Panc1 (cell line): ENCODE data around the gene LRP1B. TPM values are rescaled to one million over a fixed set of nuclear protein-coding genes. Genes with fewer than 3 reads are reported as not detected.

ENCODE experiments used
- ATAC-seq: fragments of 200-7000 bp; cut with Tn5 transposase; 2 replicates; pipeline ENCODE4 v1.9.1; 2020; ENCODE audit warnings: mild to moderate bottlenecking, moderate library complexity
- BruUV-seq: library from RNA; stranded (reverse); fragments of 400-500 nt; replicated peaks from 2 replicates; lab custom pipeline; 2021; lab: Mats Ljungman, UMichigan
- CTCF ChIA-PET: fragments of 300-600 bp; sonication (Branson Sonifier 250); formaldehyde crosslinking; loops from one replicate; lab custom pipeline; 2022; ENCODE audit warnings: antibody characterized with exemption; lab: Charles Lee
- POLR2A ChIA-PET: fragments of 300-600 bp; sonication (Branson Sonifier 250); formaldehyde crosslinking; loops from one replicate; lab custom pipeline; 2022; ENCODE audit warnings: antibody characterized with exemption; lab: Charles Lee
- DNase-seq: peaks from one replicate; pipeline ENCODE4 v3.0.0-alpha.2; 2010; ENCODE audit warnings: low read depth, low spot score
- H3K27ac ChIP-seq: 2 replicates; pipeline ENCODE4 v1.5.1; 2011; ENCODE audit warnings: mild to moderate bottlenecking, low read length, inconsistent platforms
- H3K27me3 ChIP-seq: fragments of 200-500 bp; sonication (Bioruptor generic); 2 replicates; pipeline ENCODE4 v1.6.0; 2014; ENCODE audit warnings: low read length, inconsistent platforms; ENCODE audit not compliant: control insufficient read depth, insufficient read depth
- H3K36me3 ChIP-seq: fragments of 200-500 bp; sonication (Bioruptor generic); 2 replicates; pipeline ENCODE4 v1.5.1; 2014; ENCODE audit warnings: inconsistent platforms, mild to moderate bottlenecking, low read length, moderate library complexity; ENCODE audit not compliant: control insufficient read depth, insufficient read depth
- H3K4me1 ChIP-seq: 2 replicates; pipeline ENCODE4 v1.5.1; 2011; ENCODE audit warnings: inconsistent platforms, mild to moderate bottlenecking, low read length, moderate library complexity; ENCODE audit not compliant: control insufficient read depth, insufficient read depth
- H3K4me3 ChIP-seq, 2 experiments: 2 replicates each; pipeline ENCODE4 v1.5.1; 2011 to 2012; ENCODE audit warnings: low read depth in 2 of 2, low read length in 2 of 2, mild to moderate bottlenecking in 2 of 2, inconsistent platforms in 1 of 2, moderate library complexity in 1 of 2
- H3K9me3 ChIP-seq: fragments of 200-500 bp; sonication (Bioruptor generic); 2 replicates; pipeline ENCODE4 v1.5.1; 2014; ENCODE audit warnings: low read depth, mild to moderate bottlenecking, inconsistent platforms, low read length, moderate library complexity; ENCODE audit not compliant: control insufficient read depth, insufficient read depth
- POLR2AphosphoS5 ChIP-seq: IDR thresholded peaks from 2 replicates; pipeline ENCODE4 v1.6.1; 2012; ENCODE audit warnings: mild to moderate bottlenecking, low read depth, low read length, moderate library complexity
- SIN3A ChIP-seq: IDR thresholded peaks from 2 replicates; pipeline ENCODE4 v1.6.1; 2012; ENCODE audit warnings: low read depth, mild to moderate bottlenecking, low read length, moderate library complexity, borderline replicate concordance; ENCODE audit not compliant: insufficient read depth
- TCF7L2 ChIP-seq: IDR thresholded peaks from 2 replicates; pipeline ENCODE4 v1.6.1; 2011; ENCODE audit warnings: mild to moderate bottlenecking, low read depth, low read length, inconsistent platforms
- in situ Hi-C: cut with HindIII; loops from 2 replicates; pipeline ENCODE4 v1.10.0; 2016; ENCODE audit warnings: low sequenced_read_pairs, low pct_unique_long_range_greater_than_20kb
- intact Hi-C: fragments of 100-400 bp; cut with micrococcal nuclease; formaldehyde crosslinking; loops from one replicate; pipeline ENCODE4 v1.10.0; 2022; ENCODE audit not compliant: unreplicated experiment
- total RNA-seq: library from RNA; stranded (reverse); gene quantifications from one replicate; pipeline ENCODE4 v1.2.1, GENCODE V29; 2021; ENCODE audit not compliant: unreplicated experiment
- TF ChIP-seq, protein P1 (sequence below), 2 experiments: IDR thresholded peaks; 2 replicates each; pipeline ENCODE4 v1.6.1; 2011 to 2012; ENCODE audit warnings: low read depth in 2 of 2, control low read depth in 1 of 2, low read length in 1 of 2, mild to moderate bottlenecking in 1 of 2, moderate library complexity in 1 of 2; ENCODE audit not compliant: insufficient read depth in 1 of 2
- TF ChIP-seq, protein P2 (sequence below): fragments of 450-650 bp; IDR thresholded peaks from 2 replicates; pipeline ENCODE4 v1.5.1; 2017; ENCODE audit warnings: mild to moderate bottlenecking

LRP1B gene
- total RNA-seq, 1 experiment from 2014 or later = 0.54 TPM

DNA sequence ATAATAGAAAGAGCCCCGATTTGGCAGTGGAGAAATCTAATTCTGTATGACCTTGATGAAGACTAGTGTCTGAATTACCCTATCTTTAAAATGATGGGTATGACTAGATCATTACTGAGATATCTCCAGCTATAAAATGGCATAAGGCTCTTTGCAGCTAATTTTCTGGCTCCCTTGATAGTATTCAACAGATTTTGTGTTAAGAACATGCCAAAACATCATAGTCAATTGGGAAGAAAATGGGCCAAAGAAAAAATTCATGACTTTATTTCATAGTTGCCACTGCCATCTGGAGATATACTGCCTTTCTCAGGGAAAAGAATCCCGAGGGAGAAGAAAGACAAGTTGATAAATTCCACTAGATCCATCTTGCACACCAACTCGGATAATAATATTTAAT, 1618.7 kb downstream of the LRP1B start:
- no peaks in the 10 kb centered on the region for H3K9me3 ChIP-seq
- in situ Hi-C loops = no loop called here
- ATAC-seq (no peak), DNase-seq (no peak)
- TF ChIP-seq, protein P1, sequence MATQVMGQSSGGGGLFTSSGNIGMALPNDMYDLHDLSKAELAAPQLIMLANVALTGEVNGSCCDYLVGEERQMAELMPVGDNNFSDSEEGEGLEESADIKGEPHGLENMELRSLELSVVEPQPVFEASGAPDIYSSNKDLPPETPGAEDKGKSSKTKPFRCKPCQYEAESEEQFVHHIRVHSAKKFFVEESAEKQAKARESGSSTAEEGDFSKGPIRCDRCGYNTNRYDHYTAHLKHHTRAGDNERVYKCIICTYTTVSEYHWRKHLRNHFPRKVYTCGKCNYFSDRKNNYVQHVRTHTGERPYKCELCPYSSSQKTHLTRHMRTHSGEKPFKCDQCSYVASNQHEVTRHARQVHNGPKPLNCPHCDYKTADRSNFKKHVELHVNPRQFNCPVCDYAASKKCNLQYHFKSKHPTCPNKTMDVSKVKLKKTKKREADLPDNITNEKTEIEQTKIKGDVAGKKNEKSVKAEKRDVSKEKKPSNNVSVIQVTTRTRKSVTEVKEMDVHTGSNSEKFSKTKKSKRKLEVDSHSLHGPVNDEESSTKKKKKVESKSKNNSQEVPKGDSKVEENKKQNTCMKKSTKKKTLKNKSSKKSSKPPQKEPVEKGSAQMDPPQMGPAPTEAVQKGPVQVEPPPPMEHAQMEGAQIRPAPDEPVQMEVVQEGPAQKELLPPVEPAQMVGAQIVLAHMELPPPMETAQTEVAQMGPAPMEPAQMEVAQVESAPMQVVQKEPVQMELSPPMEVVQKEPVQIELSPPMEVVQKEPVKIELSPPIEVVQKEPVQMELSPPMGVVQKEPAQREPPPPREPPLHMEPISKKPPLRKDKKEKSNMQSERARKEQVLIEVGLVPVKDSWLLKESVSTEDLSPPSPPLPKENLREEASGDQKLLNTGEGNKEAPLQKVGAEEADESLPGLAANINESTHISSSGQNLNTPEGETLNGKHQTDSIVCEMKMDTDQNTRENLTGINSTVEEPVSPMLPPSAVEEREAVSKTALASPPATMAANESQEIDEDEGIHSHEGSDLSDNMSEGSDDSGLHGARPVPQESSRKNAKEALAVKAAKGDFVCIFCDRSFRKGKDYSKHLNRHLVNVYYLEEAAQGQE (IDR thresholded peaks at IDR 0.05; ENCODE audit: insufficient read depth in 1 of 2, low read depth in 2 of 2, low read length in 1 of 2) = no peak
- H3K27ac ChIP-seq = no peak overlapping the region
- CTCF ChIA-PET = no interaction called here
- no peak overlapping the region for H3K4me3 ChIP-seq
- H3K4me1 ChIP-seq = no peaks in the 10 kb centered on the region
- H3K27me3 ChIP-seq = no peaks in the 10 kb centered on the region
- POLR2A ChIA-PET = no interaction called here
- intact Hi-C loops = no loop called here
- BruUV-seq = no TSS peak
- H3K36me3 ChIP-seq = no peaks in the 10 kb centered on the region

DNA sequence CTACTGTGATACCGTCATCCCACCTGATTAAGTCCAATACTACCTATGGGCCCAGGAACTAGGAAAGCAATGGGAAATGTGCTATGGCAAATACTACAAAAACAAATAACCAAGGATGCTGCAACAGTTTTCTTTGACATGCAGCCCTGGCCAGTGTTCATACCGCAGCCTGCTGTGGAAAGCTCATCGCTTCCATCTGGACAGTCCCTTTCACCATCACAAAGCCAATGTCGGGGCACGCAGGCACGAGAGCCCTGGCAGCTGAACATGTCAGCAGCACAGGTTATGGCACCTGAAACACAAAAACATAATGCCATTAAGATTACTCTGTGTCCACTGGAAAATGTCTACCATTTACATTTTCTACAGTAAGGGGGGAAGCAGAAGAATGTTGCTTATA, 1621.1 kb downstream of the LRP1B start:
- no TSS peak for BruUV-seq
- intact Hi-C loops = no loop called here
- no peak overlapping the region for H3K27ac ChIP-seq
- CTCF ChIA-PET = no interaction called here
- H3K9me3 ChIP-seq = no peaks in the 10 kb centered on the region
- no peak overlapping the region for H3K4me3 ChIP-seq
- no peaks in the 10 kb centered on the region for H3K4me1 ChIP-seq
- H3K27me3 ChIP-seq = no peaks in the 10 kb centered on the region
- TF ChIP-seq TCF7L2 (no peak), SIN3A (no peak), POLR2AphosphoS5 (no peak)
- TF ChIP-seq, protein P2, sequence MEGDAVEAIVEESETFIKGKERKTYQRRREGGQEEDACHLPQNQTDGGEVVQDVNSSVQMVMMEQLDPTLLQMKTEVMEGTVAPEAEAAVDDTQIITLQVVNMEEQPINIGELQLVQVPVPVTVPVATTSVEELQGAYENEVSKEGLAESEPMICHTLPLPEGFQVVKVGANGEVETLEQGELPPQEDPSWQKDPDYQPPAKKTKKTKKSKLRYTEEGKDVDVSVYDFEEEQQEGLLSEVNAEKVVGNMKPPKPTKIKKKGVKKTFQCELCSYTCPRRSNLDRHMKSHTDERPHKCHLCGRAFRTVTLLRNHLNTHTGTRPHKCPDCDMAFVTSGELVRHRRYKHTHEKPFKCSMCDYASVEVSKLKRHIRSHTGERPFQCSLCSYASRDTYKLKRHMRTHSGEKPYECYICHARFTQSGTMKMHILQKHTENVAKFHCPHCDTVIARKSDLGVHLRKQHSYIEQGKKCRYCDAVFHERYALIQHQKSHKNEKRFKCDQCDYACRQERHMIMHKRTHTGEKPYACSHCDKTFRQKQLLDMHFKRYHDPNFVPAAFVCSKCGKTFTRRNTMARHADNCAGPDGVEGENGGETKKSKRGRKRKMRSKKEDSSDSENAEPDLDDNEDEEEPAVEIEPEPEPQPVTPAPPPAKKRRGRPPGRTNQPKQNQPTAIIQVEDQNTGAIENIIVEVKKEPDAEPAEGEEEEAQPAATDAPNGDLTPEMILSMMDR = no peak
- TF ChIP-seq, protein P1 (IDR thresholded peaks at IDR 0.05; ENCODE audit: insufficient read depth in 1 of 2, low read depth in 2 of 2, low read length in 1 of 2) = no peak
- no peak for DNase-seq
- no peaks in the 10 kb centered on the region for H3K36me3 ChIP-seq
- in situ Hi-C loops = no loop called here
- POLR2A ChIA-PET = no interaction called here
- ATAC-seq = no peak
